ENCODE measurements around the gene NPR2. TPM values are rescaled to one million over a fixed set of nuclear protein-coding genes. Genes with fewer than 3 reads are reported as not detected.

NPR2 gene
- polyA plus RNA-seq (2013, experiment 1 of 4) = 21.4 TPM
- polyA plus RNA-seq (2013, experiment 2 of 4) = 23.3 TPM
- polyA plus RNA-seq (2013, experiment 3 of 4) = 22.5 TPM
- polyA plus RNA-seq (2013, experiment 4 of 4) = 25.1 TPM

DNA sequence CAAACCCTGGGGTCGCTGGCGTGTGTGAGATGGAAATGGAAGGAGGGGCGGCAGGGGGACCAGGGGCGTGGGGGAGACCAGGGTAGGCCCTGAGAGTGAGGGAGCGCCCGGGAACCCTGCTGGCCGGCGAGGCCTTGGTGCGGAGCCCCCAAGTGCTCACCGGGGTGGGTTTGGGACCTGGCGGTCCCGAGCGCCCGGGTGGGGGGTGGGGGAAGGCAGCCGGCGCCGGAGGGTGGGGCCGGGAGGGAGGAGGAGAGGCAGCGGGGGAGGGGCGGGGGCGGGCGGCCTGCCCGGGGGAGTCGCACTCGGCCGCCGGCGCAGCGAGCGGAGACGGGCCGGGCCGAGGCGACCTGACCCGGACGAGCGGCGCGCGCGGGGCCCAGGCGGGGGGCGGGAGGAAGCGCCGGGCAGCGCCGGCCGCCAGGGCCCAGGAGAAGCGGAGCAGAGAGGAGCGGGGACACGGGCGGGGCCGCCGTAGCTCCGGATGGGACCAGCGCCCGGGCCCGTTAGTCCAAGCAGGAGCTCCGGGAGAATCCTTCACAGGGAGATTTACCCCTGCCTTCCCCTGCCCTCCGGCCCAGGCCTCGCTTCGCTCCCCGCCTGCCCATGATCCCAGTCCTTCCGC lies at the start of gene NPR2:
Gene NPR2, plus strand, starts transcription at position 295 of the 625 bp plus-strand sequence. CDS start 818 bp downstream, outside the sequence.
- Histone ChIP-seq H3K4me1 (ENCODE audit: control insufficient read depth, insufficient read depth, low read length) (peaks cover 3% of the 10 kb centered on the region), H3K4me3 (ENCODE audit: insufficient read depth, low read depth, low read length) (peak within 1 kb of the TSS; percentile 39), H3K27ac (ENCODE audit: insufficient read depth, low read depth, low read length, poor library complexity, severe bottlenecking) (peak within 1 kb of the TSS; percentile 5), H3K36me3 (ENCODE audit: control insufficient read depth, insufficient read depth, low read length) (no peaks in the 10 kb centered on the region), H3K27me3 (ENCODE audit: control insufficient read depth, insufficient read depth, low read length, poor library complexity, severe bottlenecking) (peaks cover 5% of the 10 kb centered on the region), H3K9me3 (ENCODE audit: control insufficient read depth, low read length) (no peaks in the 10 kb centered on the region)
- 2% methylated on average over 56 to 64 of the region's 64 CpGs for WGBS, 2 experiments

DNA sequence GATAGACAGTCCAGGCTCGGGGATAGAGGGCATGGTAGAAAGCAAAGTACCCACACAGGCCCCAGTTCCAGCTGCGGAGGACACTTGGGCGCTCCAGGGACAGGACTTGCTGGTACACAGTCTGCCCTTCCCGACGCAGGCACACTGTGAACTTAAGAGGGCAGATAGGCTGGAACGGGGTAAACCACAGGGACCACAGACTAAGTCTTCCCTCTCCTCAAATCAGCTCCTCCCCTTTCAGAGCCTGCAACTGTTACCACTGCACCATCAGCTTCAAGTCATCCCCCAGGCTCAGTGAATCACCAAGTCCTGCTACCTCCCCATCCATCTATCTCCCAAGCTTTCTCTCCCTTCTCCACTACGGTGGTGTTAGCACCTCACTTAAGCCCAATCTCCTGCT lies 49.7 kb upstream of the NPR2 start:
- Histone ChIP-seq H3K36me3 (ENCODE audit: control insufficient read depth, insufficient read depth, low read length) (peaks cover 64% of the 10 kb centered on the region), H3K27me3 (ENCODE audit: control insufficient read depth, insufficient read depth, low read length, poor library complexity, severe bottlenecking) (no peaks in the 10 kb centered on the region), H3K9me3 (ENCODE audit: control insufficient read depth, low read length) (no peaks in the 10 kb centered on the region), H3K4me1 (ENCODE audit: control insufficient read depth, insufficient read depth, low read length) (peaks cover 7% of the 10 kb centered on the region), H3K27ac (ENCODE audit: insufficient read depth, low read depth, low read length, poor library complexity, severe bottlenecking) (no peak overlapping the region), H3K4me3 (ENCODE audit: insufficient read depth, low read depth, low read length) (no peak overlapping the region)
- WGBS, 2 experiments = 94 to 98% methylated on average over 7 of the region's 7 CpGs

- Histone ChIP-seq H3K27me3 (ENCODE audit: control insufficient read depth, insufficient read depth, low read length, poor library complexity, severe bottlenecking) (no peaks in the 10 kb centered on the region), H3K4me1 (ENCODE audit: control insufficient read depth, insufficient read depth, low read length) (peaks cover 17% of the 10 kb centered on the region), H3K9me3 (ENCODE audit: control insufficient read depth, low read length) (no peaks in the 10 kb centered on the region), H3K4me3 (ENCODE audit: insufficient read depth, low read depth, low read length) (no peak overlapping the region), H3K27ac (ENCODE audit: insufficient read depth, low read depth, low read length, poor library complexity, severe bottlenecking) (no peak overlapping the region), H3K36me3 (ENCODE audit: control insufficient read depth, insufficient read depth, low read length) (peaks cover 47% of the 10 kb centered on the region)
- WGBS, 2 experiments = 97% methylated on average over 2 of the region's 2 CpGs
Measured at GRCh38 chr9:35743452-35743851, 47.9 kb upstream of the NPR2 start.

DNA sequence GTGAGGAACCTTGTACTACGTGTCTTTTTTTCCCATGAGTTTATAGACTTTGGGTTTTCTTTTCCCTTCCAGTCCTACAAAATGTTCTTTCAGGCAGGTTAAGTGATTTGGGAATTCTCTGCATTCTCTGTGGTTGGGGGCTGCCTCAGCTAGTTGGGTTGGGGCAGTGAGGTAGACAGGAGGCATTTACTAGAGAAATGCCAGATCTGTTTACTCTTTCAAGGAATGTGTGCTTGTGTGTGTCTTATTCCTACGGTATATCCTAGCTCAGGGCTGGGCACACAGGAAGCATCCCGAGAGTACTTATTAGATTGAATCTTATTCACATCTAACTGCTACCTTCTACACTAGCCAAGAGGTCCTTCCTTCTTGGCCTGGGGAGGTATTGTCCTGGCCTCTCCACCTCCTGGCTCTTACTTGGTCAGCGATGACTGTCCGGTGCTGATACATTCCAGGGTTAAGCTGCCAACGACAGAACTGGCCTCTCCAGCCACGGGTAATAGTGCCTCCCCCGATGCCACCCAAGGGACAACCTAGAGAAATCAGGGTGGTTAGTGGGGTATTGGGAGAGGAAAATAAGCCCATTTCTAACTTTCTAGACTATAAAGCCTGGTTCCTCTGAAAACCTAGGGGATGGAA lies 47.4 kb upstream of the NPR2 start:
- no peak overlapping the region for H3K27ac ChIP-seq (ENCODE audit: insufficient read depth, low read depth, low read length, poor library complexity, severe bottlenecking)
- no peaks in the 10 kb centered on the region for H3K9me3 ChIP-seq (ENCODE audit: control insufficient read depth, low read length)
- WGBS, 2 experiments = 94 to 98% methylated on average over 8 of the region's 8 CpGs
- H3K36me3 ChIP-seq (ENCODE audit: control insufficient read depth, insufficient read depth, low read length) = peaks cover 42% of the 10 kb centered on the region
- peaks cover 17% of the 10 kb centered on the region for H3K4me1 ChIP-seq (ENCODE audit: control insufficient read depth, insufficient read depth, low read length)
- H3K27me3 ChIP-seq (ENCODE audit: control insufficient read depth, insufficient read depth, low read length, poor library complexity, severe bottlenecking) = no peaks in the 10 kb centered on the region
- H3K4me3 ChIP-seq (ENCODE audit: insufficient read depth, low read depth, low read length) = no peak overlapping the region

- H3K4me3 ChIP-seq (ENCODE audit: insufficient read depth, low read depth, low read length) = no peak overlapping the region
- WGBS, 2 experiments = 91 to 92% methylated on average over 1 of the region's 1 CpG
- peaks cover 29% of the 10 kb centered on the region for H3K36me3 ChIP-seq (ENCODE audit: control insufficient read depth, insufficient read depth, low read length)
Measured at GRCh38 chr9:35745569-35745968, 45.8 kb upstream of the NPR2 start.

GRCh38 chr9:35746583-35746982 lies 44.8 kb upstream of the NPR2 start:
- H3K4me3 ChIP-seq (ENCODE audit: insufficient read depth, low read depth, low read length) = peak overlapping the region; percentile 86
- no peak overlapping the region for H3K27ac ChIP-seq (ENCODE audit: insufficient read depth, low read depth, low read length, poor library complexity, severe bottlenecking)
- peaks cover 21% of the 10 kb centered on the region for H3K4me1 ChIP-seq (ENCODE audit: control insufficient read depth, insufficient read depth, low read length)
- H3K36me3 ChIP-seq (ENCODE audit: control insufficient read depth, insufficient read depth, low read length) = peaks cover 22% of the 10 kb centered on the region
- WGBS, 2 experiments = 74 to 76% methylated on average over 3 of the region's 3 CpGs
- H3K27me3 ChIP-seq (ENCODE audit: control insufficient read depth, insufficient read depth, low read length, poor library complexity, severe bottlenecking) = no peaks in the 10 kb centered on the region
- no peaks in the 10 kb centered on the region for H3K9me3 ChIP-seq (ENCODE audit: control insufficient read depth, low read length)

More at GRCh38 chr9:35745569-35745968, 45.8 kb upstream of the NPR2 start:
- Histone ChIP-seq H3K9me3 (ENCODE audit: control insufficient read depth, low read length) (no peaks in the 10 kb centered on the region), H3K27me3 (ENCODE audit: control insufficient read depth, insufficient read depth, low read length, poor library complexity, severe bottlenecking) (no peaks in the 10 kb centered on the region), H3K4me1 (ENCODE audit: control insufficient read depth, insufficient read depth, low read length) (peaks cover 21% of the 10 kb centered on the region), H3K27ac (ENCODE audit: insufficient read depth, low read depth, low read length, poor library complexity, severe bottlenecking) (no peak overlapping the region)

DNA sequence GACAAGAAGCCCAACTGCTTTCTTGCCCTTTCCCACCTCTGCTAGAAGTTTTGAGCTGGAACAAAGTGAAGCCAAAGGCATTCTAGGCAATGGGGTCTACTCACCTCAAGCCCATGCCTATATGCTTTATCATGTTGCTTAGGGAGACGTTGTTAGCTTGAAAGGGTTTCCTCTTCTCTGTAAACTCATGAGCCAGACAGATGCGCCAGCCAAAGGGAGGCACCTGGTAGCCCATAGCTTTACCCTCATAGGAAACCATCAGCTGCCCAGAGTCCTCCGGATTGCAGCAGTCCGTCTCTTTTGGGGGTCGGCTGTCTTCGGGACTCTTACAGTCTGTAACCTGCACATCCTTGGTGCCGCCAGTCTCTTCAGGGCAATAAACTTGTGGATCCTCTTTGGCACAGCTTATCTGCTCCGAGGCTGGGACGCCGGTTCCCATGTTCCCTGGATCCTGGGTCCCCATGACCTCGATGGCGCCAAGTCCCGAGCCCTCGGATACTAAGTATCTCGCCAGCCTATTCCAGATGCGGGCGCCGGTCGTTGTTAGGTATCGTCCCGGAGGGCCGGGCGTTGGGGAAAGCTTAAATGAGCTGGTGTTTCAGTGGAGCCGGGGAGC lies 43.0 kb upstream of the NPR2 start:
- H3K4me3 ChIP-seq (ENCODE audit: insufficient read depth, low read depth, low read length) = peak overlapping the region; percentile 86
- peak overlapping the region; percentile 76 for H3K27ac ChIP-seq (ENCODE audit: insufficient read depth, low read depth, low read length, poor library complexity, severe bottlenecking)
- H3K27me3 ChIP-seq (ENCODE audit: control insufficient read depth, insufficient read depth, low read length, poor library complexity, severe bottlenecking) = no peaks in the 10 kb centered on the region
- H3K36me3 ChIP-seq (ENCODE audit: control insufficient read depth, insufficient read depth, low read length) = peaks cover 21% of the 10 kb centered on the region
- peaks cover 21% of the 10 kb centered on the region for H3K4me1 ChIP-seq (ENCODE audit: control insufficient read depth, insufficient read depth, low read length)
- H3K9me3 ChIP-seq (ENCODE audit: control insufficient read depth, low read length) = no peaks in the 10 kb centered on the region
- 1 to 2% methylated on average over 24 of the region's 24 CpGs for WGBS, 2 experiments

DNA sequence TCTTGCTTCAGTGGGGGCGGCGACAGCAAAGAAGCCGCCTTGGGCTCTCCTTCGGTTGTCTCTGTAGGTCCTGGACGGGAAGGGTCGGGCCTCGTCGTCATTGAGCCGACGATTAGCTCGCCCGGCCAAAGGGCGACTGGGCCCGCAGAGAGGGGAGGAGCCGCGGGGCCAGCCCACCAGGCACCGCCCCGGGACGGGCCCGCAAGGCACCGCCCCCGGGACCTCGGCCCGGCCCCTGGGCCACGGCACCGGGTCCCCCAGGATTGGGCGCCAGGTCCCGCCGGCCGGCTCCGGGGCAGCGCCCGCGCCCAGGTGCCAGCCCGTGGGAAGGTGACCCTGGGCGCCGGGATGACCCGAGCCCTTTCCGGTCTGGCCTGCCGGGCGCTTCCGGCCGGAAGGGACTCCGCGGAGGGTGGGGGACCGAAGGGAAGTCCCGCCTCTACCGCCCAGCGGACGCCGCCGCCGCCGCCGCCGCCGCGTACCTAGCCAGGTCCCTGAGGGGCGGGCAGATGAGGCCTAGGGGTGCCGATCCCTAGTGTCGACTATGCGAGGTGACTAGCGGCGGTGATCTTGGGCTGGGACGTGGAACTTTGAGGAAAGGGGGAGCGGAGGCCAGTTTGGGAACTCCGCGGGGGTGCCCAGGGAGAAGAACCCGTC lies 42.4 kb upstream of the NPR2 start, which contains the start of the genes GBA2 and RGP1:
Gene GBA2, minus strand, starts transcription at position 371 of the 657 bp plus-strand sequence. CDS start 524 bp downstream, outside the sequence.
Gene RGP1, plus strand, starts transcription at position 430 of the 657 bp plus-strand sequence. CDS start 469 bp downstream, outside the sequence.
- H3K36me3 ChIP-seq (ENCODE audit: control insufficient read depth, insufficient read depth, low read length) = peaks cover 18% of the 10 kb centered on the region
- no peaks in the 10 kb centered on the region for H3K9me3 ChIP-seq (ENCODE audit: control insufficient read depth, low read length)
- 0% methylated on average over 69 of the region's 69 CpGs for WGBS, 2 experiments
- no peaks in the 10 kb centered on the region for H3K27me3 ChIP-seq (ENCODE audit: control insufficient read depth, insufficient read depth, low read length, poor library complexity, severe bottlenecking)
- H3K27ac ChIP-seq (ENCODE audit: insufficient read depth, low read depth, low read length, poor library complexity, severe bottlenecking) = peak within 1 kb of the TSS; percentile 76
- H3K4me3 ChIP-seq (ENCODE audit: insufficient read depth, low read depth, low read length) = peak within 1 kb of the TSS; percentile 86
- H3K4me1 ChIP-seq (ENCODE audit: control insufficient read depth, insufficient read depth, low read length) = peaks cover 21% of the 10 kb centered on the region

DNA sequence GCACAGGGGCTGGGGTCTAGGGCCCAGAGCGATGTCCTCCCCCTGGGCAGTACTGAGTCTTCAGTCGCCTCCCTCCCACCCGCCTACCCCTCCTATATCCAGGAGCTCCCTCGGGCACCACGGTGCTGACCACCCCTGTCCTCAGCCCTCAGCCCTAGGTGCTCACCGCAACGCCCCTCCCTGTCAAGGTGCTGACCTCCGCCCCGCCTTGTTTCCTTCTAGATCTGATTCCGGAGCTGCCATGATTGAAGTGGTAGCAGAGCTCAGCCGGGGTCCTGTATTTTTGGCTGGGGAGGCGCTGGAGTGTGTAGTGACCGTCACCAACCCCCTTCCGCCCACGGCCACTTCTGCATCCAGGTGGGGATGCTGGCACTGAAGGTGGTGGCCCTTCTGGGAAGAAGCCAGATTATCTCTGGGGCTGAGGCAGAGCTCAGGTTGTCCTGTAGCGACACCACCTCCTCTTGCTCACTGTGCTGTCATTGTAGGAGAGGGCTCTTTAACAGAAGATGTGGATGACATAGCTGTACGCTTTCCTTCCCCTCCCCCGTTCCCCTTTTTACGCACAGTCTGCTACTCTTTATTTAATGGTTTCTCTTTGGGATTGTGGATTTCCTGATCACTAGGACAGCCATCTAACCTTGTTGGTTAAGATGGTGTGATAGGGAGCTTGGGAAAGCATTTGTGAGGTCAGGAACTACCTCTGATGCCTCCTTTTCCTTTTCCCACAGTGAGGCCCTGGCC lies 41.7 kb upstream of the NPR2 start:
- Histone ChIP-seq H3K9me3 (ENCODE audit: control insufficient read depth, low read length) (no peaks in the 10 kb centered on the region), H3K36me3 (ENCODE audit: control insufficient read depth, insufficient read depth, low read length) (peaks cover 11% of the 10 kb centered on the region), H3K27ac (ENCODE audit: insufficient read depth, low read depth, low read length, poor library complexity, severe bottlenecking) (no peak overlapping the region), H3K27me3 (ENCODE audit: control insufficient read depth, insufficient read depth, low read length, poor library complexity, severe bottlenecking) (no peaks in the 10 kb centered on the region), H3K4me1 (ENCODE audit: control insufficient read depth, insufficient read depth, low read length) (peaks cover 21% of the 10 kb centered on the region), H3K4me3 (ENCODE audit: insufficient read depth, low read depth, low read length) (peak overlapping the region; percentile 86)
- WGBS, 2 experiments = 9 to 10% methylated on average over 17 to 18 of the region's 19 CpGs

Measured in ectodermal cell (in vitro differentiated cells).